Right renal pelvis (tissue), 4 donors: Measurements from ENCODE around the gene ANKLE2. TPM values are rescaled to one million over a fixed set of nuclear protein-coding genes. Genes with fewer than 3 reads are reported as not detected.

Source experiments
- DNase-seq, 4 donors: peaks; one replicate each; pipeline ENCODE4 v3.0.0-alpha.2; 2013; ENCODE audit warnings: low read depth in 4 of 4, low spot score in 3 of 4, missing footprints in 1 of 4
- polyA plus RNA-seq, 4 donors: library from polyadenylated mRNA; unstranded; fragments of 120-200 nt; gene quantifications; one replicate each; pipeline ENCODE4 v1.2.1, GENCODE V29; 2013; ENCODE audit not compliant: insufficient read length in 4 of 4

The ANKLE2 gene
- polyA plus RNA-seq, 4 donors = 60.1 to 66.6 (median 62.8) TPM

DNA sequence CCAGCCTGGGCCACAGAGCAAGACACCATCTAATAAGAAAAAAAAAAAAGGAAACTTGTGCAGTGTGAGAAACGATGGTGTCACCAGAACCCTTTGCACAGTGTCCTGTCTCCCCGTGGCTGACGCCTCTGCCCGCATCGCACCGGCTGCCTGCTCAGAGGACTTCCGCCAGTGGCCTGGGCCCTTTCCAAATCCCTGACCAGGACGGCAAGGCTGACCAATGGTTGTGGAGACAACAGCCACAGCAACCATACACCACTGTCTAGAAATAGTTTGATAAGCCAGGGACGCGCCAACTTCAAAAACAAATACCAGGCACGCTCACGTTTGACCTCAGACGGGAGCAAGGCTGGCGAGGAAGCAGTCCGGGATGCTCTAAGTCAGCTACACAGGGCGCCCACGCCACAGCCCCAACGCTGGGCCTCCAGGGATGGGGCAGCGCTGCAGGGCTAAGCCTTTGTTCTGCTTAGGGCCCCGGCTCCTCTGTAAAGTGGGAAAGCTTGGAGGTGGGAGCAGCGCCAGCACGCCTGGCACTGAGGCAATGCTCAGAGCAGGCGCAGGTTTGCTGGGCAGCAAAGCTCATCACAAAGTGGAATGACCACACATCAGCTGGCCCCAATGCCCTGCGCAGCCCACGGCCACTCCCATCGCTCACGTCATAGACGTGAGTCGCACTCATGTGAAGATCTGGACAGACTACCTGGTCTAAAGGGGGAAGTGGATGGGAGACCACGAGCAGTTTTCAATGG lies 38.4 kb downstream of the ANKLE2 start:
- no peak for DNase-seq

GRCh38 chr12:132720606-132721345 lies 40.9 kb downstream of the ANKLE2 start:
- no peak for DNase-seq

DNA sequence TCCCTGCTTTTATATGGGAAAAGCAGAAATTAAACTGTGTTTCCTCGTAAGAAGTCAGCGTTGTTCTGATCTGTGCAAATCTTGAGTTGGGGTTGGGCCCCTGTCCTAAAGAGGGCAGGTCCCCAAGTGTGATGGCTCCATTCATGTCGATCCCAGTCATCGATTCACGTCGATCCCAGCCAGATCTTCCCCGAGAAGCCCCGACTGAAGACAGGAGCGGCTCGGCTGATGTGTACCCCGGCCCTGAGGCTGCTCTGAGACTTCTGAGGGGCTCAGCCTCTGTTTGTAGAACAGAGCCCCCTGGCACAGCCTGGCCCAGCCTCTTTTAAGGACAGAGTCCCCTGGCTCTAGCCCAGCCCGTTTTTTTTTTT lies 41.7 kb downstream of the ANKLE2 start:
- DNase-seq = no peak

DNA sequence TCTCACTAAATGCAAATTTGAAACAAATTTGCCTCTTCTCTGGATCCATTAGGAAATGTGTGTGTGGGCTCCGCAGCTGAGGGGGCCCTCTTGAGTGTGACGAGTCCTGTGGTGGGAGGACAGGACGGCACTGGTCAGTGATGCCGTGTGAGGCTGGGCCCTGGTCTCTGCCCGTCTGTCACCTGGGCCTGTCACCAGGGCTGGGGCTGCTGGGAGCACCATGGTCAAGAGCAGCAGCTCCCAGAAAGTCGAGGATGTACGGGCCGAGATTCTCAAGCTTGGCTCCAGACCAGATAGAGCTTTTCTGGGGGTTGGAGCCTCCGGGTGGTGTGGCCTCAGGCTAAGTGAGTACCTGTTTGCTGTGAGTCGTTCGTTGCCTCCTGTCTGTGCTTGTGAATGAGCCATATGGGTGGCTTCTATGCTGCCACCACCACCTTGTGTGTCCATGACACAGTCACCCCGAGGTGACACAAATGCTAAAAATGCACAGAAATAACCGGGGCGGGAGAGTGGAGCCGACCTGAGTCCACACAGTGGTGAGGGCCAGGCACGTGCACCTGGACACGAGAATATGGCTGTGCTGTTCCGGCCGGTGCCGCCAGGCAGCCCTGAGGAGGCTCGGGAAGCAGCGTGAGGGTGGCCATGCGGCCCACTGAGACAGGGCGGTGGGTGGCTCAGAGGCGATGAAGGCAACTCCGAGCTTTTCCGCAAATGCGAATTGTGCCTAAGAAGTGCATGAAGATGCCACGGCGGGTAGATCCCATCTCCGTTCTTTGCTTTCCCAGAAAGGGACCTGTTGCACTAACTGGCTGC lies 42.3 kb downstream of the ANKLE2 start:
- DNase-seq = no peak

DNA sequence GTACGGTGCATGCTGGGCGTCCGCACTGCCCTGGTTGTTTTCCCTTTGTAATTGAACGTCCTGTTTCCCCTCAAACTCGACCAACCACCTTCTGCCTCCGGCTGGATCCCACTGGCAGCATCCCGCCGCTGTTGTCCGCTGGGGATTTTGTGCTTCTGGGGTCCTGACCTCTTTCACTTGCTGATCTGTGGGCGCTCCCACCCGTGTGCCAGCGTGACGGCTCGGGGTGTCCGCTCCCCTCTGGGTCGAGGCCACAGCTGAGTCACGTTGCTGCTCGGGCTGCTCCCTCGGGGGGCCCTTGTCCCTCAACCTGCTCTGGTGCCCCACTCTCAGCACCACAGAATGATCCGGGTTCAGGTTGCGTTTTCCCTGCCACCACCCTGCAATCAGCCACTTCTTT lies 43.0 kb downstream of the ANKLE2 start:
- DNase-seq = no peak

DNA sequence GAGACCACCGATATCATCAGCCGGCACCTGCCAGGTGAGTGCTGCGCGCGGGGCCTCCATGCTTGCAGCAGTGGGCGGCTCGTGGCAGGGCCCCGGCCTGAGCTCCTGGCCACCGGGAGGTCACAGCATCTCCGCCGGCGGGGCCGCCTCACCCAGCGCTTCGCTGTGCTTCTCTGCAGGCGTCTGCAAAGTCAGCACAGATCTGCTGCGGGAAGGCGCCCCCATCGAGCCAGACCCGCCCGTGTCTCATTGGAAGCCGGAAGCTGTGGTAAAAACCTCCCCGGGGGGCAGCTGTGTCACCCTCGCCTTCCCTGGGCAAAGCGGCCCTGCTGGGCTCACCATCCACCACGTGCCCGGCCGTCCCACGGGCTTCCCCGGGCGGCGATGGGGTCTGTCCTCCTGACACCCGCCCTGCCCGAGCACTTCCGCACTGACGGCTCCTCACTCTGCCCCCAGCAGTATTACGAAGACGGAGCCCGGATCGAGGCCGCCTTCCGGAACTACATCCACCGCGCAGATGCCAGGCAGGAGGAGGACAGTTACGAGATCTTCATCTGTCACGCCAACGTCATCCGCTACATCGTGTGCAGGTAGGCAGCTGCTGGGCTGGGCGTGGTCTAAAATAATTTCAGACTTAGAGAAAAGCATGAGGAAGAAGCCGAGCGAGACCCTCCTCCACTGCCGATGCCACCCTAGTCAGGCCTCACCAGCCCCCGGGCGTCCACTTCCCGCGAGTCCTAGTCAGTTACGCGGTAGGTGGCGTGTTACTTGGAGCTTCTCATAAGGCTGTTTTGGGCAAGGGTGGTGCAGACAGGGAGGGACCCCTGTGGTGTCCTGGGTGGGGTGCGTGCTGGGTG lies 43.9 kb downstream of the ANKLE2 start:
- no peak for DNase-seq

- no peak for DNase-seq
These were observed 44.6 kb downstream of the ANKLE2 start for GRCh38 chr12:132717011-132717410.

DNA sequence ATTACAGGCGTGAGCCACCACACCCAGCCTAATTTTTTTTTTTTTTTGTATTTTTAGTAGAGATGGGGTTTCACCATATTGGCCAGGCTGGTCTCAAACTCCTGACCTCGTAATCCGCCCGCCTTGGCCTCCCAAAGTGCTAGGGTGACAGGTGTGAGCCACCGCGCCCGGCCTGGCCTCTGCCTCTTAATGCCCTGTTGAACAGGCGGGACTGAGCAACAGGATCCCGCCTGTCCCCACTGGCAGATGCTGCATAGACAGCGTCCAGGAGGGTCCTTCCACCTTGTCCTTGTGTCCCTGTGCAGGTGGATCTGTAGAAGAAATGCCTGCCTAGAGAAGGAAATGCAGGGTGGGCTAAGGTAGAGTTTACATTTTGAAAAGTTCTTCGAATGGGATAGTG lies 45.3 kb downstream of the ANKLE2 start:
- DNase-seq = no peak

- no peak for DNase-seq
These were observed 45.8 kb downstream of the ANKLE2 start for GRCh38 chr12:132715874-132716273.

DNA sequence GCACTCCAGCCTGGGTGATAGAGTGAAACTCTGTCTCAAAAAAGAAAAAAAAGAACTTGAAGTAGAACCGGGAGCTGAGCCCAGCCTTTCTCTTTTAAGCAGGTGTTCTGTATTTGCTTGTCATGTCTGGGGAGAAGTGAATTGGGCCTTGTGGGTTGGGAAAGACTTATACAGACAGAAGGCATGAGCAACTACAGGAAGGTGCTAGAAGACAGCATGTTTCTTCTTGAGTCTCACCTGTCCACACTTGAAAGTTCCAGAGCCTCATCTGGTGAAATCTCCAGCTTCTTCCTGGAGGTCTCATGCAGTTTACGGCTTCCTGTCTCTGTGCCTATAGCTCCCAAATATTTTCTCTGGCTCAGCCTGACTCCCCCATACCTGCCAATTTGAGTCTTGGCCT lies 48.5 kb downstream of the ANKLE2 start:
- DNase-seq = no peak

GRCh38 chr12:132711080-132711843 lies 50.4 kb downstream of the ANKLE2 start:
- DNase-seq = no peak

DNA sequence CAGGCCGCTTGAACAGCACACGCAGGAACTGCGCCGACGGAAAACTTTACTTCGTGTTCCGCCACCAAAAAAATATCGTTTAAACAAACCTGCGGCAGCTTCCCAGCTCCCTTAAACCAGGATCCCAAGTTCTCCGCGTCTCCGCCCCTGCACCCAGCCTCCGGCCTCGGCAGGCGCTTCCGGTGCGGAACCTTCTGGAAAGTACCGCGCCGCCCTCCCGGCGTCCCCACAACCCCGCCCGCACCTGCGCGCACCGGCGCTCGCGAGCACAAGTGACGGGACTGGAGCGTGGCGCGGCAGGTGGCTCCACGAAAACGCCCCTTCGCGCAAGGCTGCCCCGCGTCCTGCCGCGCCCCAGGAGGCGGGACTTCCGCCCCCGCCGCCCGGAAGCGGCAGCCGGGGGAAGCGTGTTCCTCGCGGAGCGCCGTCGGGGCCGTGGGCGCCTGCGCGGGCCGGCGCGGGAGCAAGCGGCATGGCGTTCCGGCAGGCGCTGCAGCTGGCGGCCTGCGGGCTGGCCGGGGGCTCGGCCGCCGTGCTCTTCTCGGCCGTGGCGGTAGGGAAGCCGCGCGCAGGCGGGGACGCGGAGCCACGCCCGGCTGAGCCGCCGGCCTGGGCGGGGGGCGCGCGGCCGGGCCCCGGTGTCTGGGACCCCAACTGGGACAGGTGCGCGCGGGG lies 51.1 kb downstream of the ANKLE2 start, which contains the start of gene PGAM5:
TSS of gene PGAM5 (plus strand) at position 438 of the 675 bp plus-strand sequence. CDS start at position 473, 35 bp downstream.
- peak; percentile 51 to 76 (median 71) for DNase-seq

GRCh38 chr12:132710043-132710404 lies 51.6 kb downstream of the ANKLE2 start:
- no peak for DNase-seq

DNA sequence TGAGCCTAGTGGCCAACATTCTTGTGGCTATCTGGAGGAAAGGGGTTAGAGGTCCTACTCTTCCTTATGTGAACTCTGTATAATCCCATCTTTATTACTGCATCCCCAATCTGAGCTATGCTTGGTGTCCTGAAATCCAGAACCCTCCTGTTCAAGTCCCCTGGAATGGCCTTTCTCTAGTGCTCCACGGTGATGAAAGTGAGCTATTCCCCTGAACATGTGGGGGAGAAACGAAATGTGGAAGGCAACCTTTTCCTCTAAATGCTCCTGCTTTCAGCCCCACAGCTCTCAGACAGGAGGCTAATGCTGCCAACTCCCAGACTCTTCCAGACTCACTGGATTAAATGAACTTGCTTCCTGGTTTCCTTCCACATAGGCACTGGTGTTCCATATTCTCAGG lies 53.5 kb downstream of the ANKLE2 start:
- DNase-seq = no peak

GRCh38 chr12:132707241-132707640 lies 54.4 kb downstream of the ANKLE2 start:
- DNase-seq = no peak

DNA sequence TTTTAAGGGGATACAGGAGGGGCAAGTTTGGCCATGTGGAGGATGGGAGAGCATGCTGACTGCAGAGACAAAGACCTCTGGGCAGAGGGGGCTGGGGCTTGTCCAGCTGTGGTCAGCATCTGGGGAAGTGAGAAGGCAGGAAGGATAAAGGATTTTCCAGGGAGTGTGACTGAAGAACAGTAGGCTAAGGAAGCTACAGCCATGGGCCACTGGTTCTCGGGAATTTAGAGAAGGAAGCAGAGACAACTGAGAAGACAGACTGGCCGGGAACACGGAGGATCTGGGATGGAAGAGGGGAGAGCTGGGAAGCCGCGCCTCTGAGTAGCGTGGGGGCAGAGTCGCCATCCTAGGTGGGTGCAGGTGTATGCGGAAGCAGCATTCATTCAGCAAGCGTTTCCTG lies 58.0 kb downstream of the ANKLE2 start:
- no peak for DNase-seq

- DNase-seq = no peak
These were observed 59.0 kb downstream of the ANKLE2 start for GRCh38 chr12:132702640-132703039.

- DNase-seq = no peak
These were observed 61.3 kb downstream of the ANKLE2 start for GRCh38 chr12:132700212-132700822.

DNA sequence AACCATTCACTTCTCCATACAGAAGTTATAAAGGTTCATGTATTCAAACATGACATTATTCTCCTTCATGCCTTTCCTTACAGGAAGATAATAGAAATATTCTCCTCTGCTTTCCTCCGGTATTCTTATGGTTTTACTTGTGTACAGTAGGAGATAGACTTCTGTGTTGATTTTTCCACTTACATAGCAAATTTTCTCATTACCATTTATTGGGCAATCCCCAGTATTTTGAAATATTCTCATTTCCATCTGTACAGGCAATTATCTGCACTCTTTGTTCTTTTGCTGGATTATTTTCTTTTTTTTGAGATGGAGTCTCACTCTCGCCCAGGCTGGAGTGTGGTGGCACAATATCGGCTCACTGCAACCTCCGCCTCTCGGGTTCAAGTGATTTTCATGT lies 63.3 kb downstream of the ANKLE2 start:
- no peak for DNase-seq
